Thoracic aorta (tissue), 2 donors: ENCODE data around the gene CDCA7L. TPM values are rescaled to one million over a fixed set of nuclear protein-coding genes. Genes with fewer than 3 reads are reported as not detected.

Experiments
- ATAC-seq: fragments of 150-250 bp; one replicate; pipeline ENCODE4 v1.8.0; 2017; ENCODE audit warnings: low read depth; ENCODE audit not compliant: insufficient number of reproducible peaks, low FRiP score
- DNase-seq: peaks from one replicate; pipeline ENCODE4 v3.0.0-alpha.2; 2020; ENCODE audit warnings: low spot score
- H3K27ac ChIP-seq, 2 donors: fragments of 200-600 bp; sonication (generic); 1 replicate in 1 of 2; 2 replicates in 1 of 2; pipeline ENCODE4 v1.5.1; 2016; ENCODE audit warnings: mild to moderate bottlenecking in 2 of 2, moderate library complexity in 2 of 2
- H3K27me3 ChIP-seq: fragments of 200-600 bp; sonication (generic); replicated peaks from 2 replicates; pipeline ENCODE4 v1.6.0; 2016; ENCODE audit warnings: mild to moderate bottlenecking; ENCODE audit not compliant: insufficient read depth
- H3K36me3 ChIP-seq: fragments of 200-600 bp; sonication (generic); one replicate; pipeline ENCODE4 v1.5.1; 2016
- H3K4me1 ChIP-seq, 2 donors: fragments of 200-600 bp; sonication (generic); 1 replicate in 1 of 2; 2 replicates in 1 of 2; pipeline versions ENCODE4 v1.5.1 to v1.6.0; 2016; ENCODE audit warnings: low read depth in 2 of 2, mild to moderate bottlenecking in 1 of 2; ENCODE audit not compliant: control insufficient read depth in 1 of 2
- H3K4me3 ChIP-seq: fragments of 200-600 bp; sonication (generic); 2 replicates; pipeline ENCODE4 v1.5.1; 2016; ENCODE audit warnings: mild to moderate bottlenecking
- H3K9me3 ChIP-seq: fragments of 200-600 bp; sonication (generic); 2 replicates; pipeline ENCODE4 v1.5.1; 2016
- total RNA-seq, 2 donors: library from RNA; depleted of rRNA; stranded (reverse); fragments of >200 nt; gene quantifications; one replicate each; pipeline versions ENCODE4 v1.1.0 to v1.2.3, GENCODE V29; 2016
- TF ChIP-seq, protein P1 (sequence below): fragments of 200-600 bp; sonication (generic); IDR thresholded peaks from one replicate; pipeline ENCODE4 v1.5.1; 2019; ENCODE audit warnings: antibody characterized with exemption

CDCA7L gene
- total RNA-seq, 2 donors from 2014 or later = 2.5 to 13.9 TPM

DNA sequence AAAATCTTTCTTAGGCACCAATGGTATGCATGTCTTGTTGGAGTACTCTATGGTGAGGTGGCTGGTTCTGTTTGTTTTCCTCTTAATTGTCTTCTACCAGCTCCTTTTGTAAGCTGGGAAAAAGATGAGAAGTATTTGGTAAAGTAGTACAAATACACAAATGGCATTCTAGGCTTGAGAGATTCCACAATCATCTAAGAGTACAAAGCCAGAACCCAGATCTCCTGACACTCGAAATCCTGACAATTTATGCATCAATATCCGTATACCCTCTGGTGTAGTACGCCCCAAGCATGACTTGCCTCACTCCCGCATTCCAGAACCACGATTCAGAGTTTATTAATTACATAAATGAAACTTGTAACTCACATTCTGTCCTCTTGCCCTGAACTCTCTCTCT lies 43.5 kb downstream of the CDCA7L start:
- TF ChIP-seq, protein P1, sequence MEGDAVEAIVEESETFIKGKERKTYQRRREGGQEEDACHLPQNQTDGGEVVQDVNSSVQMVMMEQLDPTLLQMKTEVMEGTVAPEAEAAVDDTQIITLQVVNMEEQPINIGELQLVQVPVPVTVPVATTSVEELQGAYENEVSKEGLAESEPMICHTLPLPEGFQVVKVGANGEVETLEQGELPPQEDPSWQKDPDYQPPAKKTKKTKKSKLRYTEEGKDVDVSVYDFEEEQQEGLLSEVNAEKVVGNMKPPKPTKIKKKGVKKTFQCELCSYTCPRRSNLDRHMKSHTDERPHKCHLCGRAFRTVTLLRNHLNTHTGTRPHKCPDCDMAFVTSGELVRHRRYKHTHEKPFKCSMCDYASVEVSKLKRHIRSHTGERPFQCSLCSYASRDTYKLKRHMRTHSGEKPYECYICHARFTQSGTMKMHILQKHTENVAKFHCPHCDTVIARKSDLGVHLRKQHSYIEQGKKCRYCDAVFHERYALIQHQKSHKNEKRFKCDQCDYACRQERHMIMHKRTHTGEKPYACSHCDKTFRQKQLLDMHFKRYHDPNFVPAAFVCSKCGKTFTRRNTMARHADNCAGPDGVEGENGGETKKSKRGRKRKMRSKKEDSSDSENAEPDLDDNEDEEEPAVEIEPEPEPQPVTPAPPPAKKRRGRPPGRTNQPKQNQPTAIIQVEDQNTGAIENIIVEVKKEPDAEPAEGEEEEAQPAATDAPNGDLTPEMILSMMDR = no peak
- no peaks in the 10 kb centered on the region for H3K9me3 ChIP-seq

DNA sequence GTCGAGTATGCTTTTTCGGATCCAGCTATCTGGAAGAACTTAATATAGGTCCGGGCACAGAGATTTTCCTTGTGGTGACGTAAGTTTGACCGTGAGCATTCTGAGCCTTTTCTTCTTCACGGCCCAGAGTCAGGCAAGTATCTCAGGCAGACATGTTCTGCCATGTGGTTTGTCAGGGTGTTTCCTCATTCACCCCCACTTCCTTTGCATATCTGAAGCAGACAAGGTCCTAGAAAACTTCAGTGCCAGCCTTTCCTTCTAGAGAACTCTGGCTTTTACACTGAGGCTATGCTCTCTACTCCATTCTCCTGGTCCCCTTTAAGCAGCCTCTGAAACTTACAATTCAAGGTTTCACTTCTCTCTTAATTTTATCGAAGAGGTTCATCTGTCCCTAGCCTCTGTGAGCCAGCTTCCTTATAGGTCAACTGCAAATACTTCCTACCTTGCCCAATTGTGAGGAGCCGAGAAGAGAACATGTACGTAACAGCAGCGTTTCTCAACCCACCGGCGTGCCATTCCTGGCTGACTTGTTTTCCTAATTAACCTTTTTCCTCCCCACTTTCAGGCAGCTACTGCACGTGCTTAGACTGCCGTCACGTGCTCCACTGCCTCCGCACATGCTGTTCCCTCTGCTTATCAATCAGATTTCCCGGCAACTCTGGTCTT lies 47.3 kb downstream of the CDCA7L start:
- Histone ChIP-seq H3K27me3 (no peaks in the 10 kb centered on the region), H3K4me1 (no peaks in the 10 kb centered on the region), H3K27ac (no peak overlapping the region), H3K36me3 (no peaks in the 10 kb centered on the region), H3K4me3 (no peak overlapping the region), H3K9me3 (no peaks in the 10 kb centered on the region)
- TF ChIP-seq, protein P1 = no peak
- ATAC-seq (no peak), DNase-seq (no peak)

More for the DNA sequence above, 43.5 kb downstream of the CDCA7L start:
- ATAC-seq (no peak), DNase-seq (no peak)
- Histone ChIP-seq H3K27me3 (no peaks in the 10 kb centered on the region), H3K27ac (no peak overlapping the region), H3K4me3 (no peak overlapping the region), H3K4me1 (no peaks in the 10 kb centered on the region), H3K36me3 (no peaks in the 10 kb centered on the region)

DNA sequence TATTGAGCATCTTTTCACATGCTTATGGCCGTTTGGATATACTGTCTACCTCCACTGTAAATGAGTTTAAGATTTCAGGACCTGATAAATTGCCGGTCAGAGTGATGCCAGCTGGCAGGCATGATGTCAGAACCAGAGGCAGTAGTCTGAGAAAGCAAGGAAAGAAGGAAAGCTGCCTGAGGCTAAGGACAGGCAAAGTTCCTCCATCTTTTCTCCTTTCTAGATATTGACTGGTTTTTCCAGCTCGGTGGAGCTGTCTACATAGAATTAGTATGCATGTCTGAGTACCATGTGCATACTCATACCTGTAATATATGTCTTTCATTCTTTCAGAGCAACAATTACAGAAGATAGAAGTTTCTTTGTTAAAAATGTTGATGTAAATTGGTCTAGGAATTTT lies 52.3 kb downstream of the CDCA7L start:
- Histone ChIP-seq H3K4me1 (no peaks in the 10 kb centered on the region), H3K4me3 (no peak overlapping the region), H3K9me3 (no peaks in the 10 kb centered on the region), H3K27me3 (no peaks in the 10 kb centered on the region), H3K27ac (no peak overlapping the region), H3K36me3 (no peaks in the 10 kb centered on the region)
- ATAC-seq (no peak), DNase-seq (no peak)
- TF ChIP-seq, protein P1 = no peak

DNA sequence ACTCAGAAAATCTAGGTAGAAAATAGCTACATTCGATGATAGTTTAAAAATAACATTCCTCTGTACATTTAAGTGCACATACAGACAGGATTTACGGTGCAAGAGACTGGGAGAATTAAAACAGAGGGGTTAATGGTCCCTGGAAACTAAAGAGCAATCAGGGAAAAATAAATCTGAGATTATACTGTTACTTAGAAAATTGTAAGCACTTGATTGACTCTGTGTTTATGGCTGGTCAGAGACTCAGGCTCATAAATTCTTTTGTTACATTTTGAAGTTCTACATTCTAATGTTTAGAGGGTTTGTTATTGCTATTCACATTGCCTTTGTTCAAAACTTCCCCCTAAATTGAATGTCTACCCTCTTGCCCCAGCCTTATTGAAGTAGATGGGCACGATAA lies 54.4 kb downstream of the CDCA7L start:
- DNase-seq = no peak
- TF ChIP-seq, protein P1 = no peak
- H3K4me1 ChIP-seq = no peaks in the 10 kb centered on the region
- H3K4me3 ChIP-seq = no peak overlapping the region
- H3K27ac ChIP-seq = no peak overlapping the region
- no peak for ATAC-seq
- H3K9me3 ChIP-seq = no peaks in the 10 kb centered on the region
- H3K36me3 ChIP-seq = no peaks in the 10 kb centered on the region
- no peaks in the 10 kb centered on the region for H3K27me3 ChIP-seq

DNA sequence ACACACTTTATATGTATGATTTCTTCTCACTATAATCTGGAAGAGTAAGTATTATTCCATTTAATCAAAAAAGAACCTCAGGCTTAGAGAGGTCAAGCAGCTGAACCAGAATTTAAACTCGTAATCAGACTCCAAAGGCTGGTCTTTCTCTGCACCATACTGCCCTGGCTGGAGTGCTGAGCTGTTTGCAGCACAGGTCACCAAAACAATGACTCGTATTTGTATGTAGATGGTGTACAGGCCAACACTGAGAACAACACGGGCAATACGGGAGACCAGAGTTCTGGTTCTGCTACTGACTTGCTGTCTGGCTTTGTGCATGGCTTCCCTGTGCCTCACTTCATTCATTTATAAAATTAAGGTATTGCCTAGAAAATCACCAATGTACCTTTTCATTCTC lies 57.9 kb downstream of the CDCA7L start:
- ATAC-seq (no peak), DNase-seq (no peak)
- TF ChIP-seq, protein P1 = no peak
- H3K4me3 ChIP-seq = no peak overlapping the region
- H3K4me1 ChIP-seq = no peaks in the 10 kb centered on the region
- no peak overlapping the region for H3K27ac ChIP-seq
- no peaks in the 10 kb centered on the region for H3K9me3 ChIP-seq
- no peaks in the 10 kb centered on the region for H3K36me3 ChIP-seq
- no peaks in the 10 kb centered on the region for H3K27me3 ChIP-seq
